Measurements from ENCODE around the gene PRDM9.
"Not testable (repeated sequence)": the region's sequence is repeated elsewhere in the genome, so short reads cannot be mapped to it uniquely, and the experiment has no call there.

The PRDM9 gene

DNA sequence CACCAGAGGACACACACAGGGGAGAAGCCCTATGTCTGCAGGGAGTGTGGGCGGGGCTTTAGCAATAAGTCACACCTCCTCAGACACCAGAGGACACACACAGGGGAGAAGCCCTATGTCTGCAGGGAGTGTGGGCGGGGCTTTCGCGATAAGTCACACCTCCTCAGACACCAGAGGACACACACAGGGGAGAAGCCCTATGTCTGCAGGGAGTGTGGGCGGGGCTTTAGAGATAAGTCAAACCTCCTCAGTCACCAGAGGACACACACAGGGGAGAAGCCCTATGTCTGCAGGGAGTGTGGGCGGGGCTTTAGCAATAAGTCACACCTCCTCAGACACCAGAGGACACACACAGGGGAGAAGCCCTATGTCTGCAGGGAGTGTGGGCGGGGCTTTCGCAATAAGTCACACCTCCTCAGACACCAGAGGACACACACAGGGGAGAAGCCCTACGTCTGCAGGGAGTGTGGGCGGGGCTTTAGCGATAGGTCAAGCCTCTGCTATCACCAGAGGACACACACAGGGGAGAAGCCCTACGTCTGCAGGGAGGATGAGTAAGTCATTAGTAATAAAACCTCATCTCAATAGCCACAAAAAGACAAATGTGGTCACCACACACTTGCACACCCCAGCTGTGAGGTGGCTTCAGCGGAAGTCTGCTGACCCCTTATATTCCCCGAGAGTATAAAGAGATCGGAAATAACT is 20.0 kb downstream of the PRDM9 start:
- not testable (repeated sequence) for DNase-seq (ENCODE audit: low read depth in 2 of 2)

GRCh38 chr5:23528677-23529076 is 21.3 kb downstream of the PRDM9 start:
- no peak for DNase-seq (ENCODE audit: low read depth in 2 of 2)

DNA sequence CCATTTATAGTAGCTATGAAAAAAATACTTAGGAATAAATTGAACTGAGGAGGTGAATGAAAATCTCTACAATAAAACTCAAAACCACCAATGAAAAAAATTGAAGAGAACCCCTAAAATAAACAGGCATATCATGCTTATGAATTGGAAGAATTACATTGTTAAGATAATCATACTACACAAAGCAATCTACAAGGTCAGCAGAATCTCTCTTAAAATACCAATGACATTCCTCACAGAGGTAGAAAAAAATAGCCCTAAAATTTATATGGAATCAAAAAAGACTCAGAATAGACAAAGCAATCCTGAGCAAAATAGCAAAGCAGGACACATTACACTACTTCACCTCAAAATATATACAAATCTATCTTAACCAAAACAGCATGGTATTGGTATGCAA is 23.2 kb downstream of the PRDM9 start:
- no peak for DNase-seq (ENCODE audit: low read depth in 2 of 2)

DNA sequence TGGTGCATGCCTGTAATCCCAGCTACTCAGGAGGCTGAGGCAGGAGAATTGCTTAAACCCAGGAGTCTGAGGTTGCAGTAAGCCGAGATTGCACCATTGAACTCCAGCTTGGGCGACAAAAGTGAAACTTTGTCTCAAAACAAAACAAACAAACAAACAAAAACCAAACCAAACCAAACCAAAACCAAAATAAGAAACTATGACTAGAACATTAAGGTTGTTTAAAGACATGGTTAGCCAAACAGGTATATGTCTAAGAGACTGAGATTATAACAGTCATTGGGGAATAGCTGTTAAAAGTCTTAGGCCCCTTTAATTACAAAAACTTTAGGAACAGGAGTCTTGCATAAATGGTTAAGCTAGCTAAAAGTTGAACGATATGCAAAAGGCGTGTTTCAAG is 63.6 kb downstream of the PRDM9 start:
- no peak for DNase-seq (ENCODE audit: low read depth in 2 of 2)

All from stimulated activated CD4-positive, alpha-beta T cell treated with anti-CD3 and anti-CD28 coated beads, Interleukin-1b, Interleukin-23, amount 100 ng/mL, for 4 hours (primary cell).